ENCODE measurements around the gene AMER2.

- TF ChIP-seq CTCF (IDR thresholded peaks at IDR 0.05) (no peak), POLR2A (IDR thresholded peaks at IDR 0.05) (no peak)
These were observed 59.3 kb downstream of the AMER2 start for GRCh38 chr13:25112695-25113255.

Data from esophagus squamous epithelium (tissue), 4 donors.